HG03342 (cell line): ENCODE measurements around the gene CDH4.

Source experiments
- ATAC-seq: cut with Tn5 transposase; IDR thresholded peaks from one replicate; pipeline ENCODE4 v1.9.1; 2021; ENCODE audit warnings: mild to moderate bottlenecking, moderate library complexity; ENCODE audit not compliant: unreplicated experiment

The CDH4 gene

DNA sequence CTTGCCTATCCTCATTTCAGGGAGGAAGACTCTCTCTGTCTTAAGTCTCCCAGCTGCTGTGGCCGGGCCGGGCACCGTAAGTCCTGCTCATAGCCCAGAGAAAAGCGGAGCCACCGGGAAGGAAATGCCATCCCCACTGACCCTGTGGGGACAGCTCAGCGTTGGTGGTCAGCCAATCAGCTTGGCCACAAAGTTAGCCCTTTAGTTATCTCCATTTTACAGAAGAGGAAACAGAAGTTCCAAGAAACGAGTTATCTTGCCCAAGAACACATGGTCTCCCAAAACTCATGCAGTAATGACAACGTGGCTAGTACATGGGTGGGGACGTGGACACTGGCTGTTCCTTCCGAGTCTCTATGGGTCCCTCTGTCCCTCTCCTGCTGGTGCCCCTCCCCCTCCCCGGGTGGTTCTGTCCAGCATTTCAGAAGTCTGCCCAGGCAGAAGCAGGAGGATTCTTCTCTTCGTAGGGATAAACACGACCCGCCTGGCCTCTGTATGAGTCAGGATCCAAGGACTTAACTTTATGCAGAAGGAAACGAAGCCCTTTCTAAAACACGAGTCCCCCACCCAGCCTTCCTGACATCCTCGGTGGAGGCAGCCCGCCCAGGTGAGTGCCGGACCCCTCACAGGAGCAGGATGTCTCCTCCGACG, 273.8 kb downstream of the CDH4 start:
- ATAC-seq: no peak

DNA sequence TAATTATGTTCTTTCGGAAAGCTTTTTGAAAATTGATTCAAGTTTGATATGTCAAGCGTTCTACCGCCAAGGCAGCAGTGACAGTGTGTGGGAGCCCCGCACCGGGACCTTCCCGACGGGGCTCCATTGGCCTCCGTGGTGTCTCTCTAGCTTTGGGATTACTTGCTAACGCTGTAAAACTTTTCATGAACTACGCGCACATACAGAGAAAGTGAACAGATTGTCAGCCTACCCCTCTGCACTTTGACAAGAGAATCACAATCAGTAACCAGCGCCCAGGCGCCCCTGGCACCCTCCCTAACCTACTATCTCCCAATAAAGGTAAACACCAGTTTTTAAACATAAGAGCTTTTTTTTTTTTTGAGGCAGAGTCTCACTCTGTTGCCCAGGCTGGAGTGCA, 274.8 kb downstream of the CDH4 start:
- ATAC-seq: no peak

GRCh38 chr20:61527626-61528025, 275.6 kb downstream of the CDH4 start:
- ATAC-seq: no peak

DNA sequence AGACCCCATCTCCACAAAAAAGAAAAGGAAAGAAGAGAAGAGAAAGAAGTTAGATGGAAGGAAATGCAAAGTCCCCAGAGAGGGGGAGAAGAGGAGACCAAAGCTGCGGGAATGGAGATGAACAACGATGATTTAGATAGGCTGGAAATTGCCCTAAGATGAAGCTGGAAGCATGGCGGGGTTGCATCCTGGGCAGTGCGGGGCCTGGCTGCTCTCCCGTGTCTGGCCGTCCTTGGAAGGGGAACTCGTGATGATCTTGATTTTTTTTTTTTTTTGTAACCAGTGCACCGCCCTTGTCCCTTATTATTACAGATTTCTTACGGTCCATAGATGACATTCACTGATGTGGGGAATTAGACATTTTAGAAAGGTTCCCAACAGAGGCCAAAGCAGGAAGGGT, 276.5 kb downstream of the CDH4 start:
- ATAC-seq: no peak

DNA sequence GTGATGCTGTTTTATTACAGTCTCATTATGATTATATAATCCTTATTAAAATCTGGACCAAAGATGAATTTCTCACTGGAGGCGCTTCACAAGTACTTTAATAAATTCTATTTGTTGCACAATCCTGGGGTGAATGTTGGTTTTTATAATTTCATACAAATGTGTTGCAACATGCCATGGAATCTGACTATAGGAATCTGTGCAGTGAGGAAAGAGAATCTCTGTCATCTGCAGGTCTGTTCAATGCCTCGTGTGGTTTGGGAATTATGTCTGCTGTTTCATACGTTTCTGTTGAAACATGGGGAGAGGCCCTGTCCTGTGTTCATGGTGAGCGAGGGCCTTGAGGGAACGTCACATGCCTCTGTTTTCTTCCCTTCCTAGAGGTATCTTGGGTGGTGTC, 277.3 kb downstream of the CDH4 start:
- ATAC-seq: no peak

DNA sequence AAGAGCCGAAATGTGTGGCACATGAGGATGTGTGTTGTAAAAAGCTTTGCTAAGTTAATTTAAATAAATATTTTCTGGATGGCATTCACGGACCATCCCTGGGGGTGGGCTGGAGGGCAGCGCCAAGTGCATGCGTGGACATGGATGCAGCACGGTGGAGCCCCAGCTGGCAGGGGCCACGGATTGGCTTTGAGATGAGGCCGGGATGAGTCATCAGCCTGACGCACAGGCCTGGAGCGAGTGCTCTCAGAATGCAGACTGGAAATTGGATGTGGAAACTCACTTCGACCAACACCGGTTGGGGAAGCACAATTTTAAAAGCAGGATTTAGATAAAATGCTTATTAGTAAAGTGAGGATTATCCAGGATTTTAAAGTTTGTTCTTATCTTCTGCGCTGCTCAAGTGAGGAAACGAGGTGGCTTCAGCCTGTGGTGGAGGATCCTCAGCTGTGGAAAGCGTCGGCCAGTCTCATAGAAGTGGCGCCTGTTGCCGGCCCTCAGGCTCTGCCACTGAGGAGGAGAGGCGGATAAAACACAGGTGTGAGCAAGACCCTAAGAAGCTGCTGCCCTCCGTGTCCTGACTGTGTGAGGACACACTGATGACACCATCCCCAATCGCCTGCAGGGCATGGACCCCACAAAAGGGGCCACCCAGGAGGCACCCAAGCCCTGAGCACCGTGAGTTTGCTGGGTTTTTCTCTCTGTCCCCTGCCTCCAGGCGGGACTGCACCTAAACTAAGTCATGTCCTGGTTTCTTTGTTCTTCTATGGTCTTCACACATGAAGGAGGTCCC, 279.7 kb downstream of the CDH4 start:
- no peak for ATAC-seq

DNA sequence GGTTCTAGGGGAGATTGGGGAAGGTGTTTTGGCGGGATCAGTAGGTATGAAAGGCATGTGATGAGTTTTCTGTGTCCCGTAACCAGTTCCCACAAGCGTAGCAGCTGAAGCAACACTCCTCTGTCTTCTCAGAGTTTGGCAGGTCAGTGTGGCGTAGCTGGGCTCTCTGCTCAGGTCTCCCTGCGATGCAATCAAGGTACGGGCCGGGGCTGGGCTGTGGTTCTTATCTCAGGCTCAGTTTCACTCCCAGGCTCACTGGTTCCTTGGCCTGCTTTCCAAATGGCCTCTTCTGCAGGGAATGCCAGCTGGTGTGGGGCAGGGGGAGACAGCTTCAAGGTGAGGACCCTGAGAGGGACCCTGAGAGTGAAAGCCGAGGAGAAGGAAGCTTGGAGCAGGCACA, 280.7 kb downstream of the CDH4 start:
- no peak for ATAC-seq

DNA sequence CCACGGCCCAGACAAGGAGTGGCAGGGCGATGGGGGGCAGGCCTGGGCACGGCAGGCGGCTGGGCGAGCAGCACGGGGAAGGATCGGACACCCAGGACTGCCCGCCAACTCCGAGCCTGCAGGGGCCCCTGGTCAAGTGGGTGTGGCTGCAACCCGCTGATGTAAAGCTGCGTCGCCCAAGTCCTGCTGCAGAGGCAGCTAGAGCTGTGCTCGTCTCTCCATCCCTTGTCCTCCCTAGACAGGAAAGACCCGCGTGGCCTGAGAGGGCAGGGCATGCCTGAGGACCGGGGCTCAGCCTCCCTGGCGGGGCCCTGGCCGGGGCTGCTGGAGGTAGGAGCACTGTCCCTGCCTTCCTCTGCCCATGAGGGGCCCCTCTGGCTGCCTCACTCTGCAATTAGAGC, 281.2 kb downstream of the CDH4 start:
- ATAC-seq: no peak

DNA sequence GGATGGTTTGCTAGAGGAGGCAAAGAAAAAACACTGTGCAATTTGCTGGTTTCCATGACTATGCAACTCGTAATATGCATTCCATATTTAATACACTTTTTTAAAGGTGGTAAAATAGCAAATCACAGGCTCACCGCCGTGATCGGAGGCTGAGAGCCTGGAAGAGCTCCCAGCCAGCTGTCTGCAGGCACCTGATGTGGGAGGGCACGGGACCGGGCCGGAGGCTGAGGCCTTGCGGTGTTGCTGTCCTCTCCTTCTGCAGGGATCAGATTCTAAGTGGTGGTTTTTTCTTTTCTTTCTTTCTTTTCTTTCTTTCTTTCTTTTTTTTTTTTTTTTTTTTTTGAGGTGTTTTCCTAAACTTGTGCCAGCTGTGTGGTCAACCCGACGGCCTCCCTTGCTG, 282.3 kb downstream of the CDH4 start:
- no peak for ATAC-seq

- no peak for ATAC-seq
These were observed 283.0 kb downstream of the CDH4 start for GRCh38 chr20:61535091-61535490.

DNA sequence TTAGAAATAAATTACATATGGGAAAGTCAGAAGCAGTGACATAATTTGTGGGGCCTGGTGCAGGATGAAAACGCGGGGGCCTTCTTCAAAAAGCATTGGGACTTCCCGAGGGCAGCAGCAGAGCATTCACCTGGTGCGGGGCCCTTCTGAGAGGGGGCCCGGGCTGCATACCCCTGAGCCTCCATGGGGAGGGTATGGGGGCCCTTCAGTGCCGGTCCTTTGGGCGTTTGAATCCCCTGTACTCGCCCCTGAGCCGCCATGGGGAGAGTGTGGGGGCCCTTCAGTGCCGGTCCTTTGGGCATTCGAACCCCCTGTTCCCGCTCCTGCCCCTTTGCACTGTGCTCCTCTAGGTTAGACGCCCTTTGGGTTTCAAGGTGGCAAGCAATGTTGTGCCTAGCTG, 283.5 kb downstream of the CDH4 start:
- ATAC-seq: no peak

DNA sequence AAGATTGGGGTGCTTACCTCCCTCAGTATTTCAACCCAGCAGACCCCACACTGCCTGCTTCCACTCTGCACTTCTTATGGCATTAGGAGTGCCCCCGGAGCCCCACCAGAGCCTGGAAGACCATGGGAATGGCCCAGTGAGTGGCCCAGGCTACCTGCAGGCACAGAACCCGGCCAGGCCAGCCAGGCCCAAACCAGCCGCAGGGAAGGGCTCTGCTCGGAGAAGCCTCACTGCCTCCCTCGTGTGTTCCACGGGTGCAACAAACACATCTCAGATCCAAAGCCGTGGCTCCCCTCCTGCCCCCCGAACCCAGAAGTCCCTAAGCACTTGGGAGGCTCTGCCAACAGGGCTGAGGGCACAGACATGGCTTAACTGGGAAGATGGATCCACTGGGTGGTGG, 283.9 kb downstream of the CDH4 start:
- no peak for ATAC-seq

GRCh38 chr20:61536671-61537070, 284.6 kb downstream of the CDH4 start:
- ATAC-seq: no peak

- ATAC-seq: no peak
These were observed 285.4 kb downstream of the CDH4 start for GRCh38 chr20:61537239-61538182.

DNA sequence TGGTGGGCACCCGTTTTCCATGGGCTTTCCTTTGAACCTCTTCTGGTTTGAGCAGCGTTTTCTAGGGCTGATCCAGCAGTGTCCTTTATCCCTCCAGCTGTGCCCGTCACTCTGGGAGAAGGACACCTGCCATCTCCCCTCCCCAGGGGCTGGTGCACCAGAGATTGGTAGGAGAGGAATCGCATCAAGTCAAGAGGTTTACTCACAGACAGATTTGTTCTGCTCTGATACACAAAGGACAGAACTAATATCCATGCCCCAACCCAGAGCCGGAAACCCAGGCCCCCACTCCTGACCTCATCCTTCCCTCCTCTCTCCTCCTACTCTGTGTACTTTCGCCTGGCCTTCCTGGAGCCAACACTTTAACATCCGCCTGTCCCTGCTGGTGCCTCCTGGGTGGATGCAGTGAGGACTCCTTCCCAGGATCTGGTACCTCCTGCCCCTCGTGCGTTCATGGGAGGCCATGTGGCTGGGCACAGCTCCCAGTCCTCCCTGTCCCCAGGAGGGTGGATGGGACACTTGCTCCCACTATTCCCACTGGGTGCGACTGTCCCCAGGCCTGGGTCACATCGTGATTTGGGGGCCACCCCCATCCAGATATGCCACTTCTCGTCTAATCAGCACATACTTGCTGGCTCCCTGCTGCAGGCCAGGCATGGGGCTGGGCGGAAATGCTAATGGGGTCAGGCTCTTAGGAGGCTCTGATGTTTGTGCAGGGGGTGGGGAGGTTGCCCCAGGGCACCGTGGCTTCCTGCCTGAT, 286.3 kb downstream of the CDH4 start:
- no peak for ATAC-seq

GRCh38 chr20:61538943-61539265, 286.8 kb downstream of the CDH4 start:
- ATAC-seq: no peak

DNA sequence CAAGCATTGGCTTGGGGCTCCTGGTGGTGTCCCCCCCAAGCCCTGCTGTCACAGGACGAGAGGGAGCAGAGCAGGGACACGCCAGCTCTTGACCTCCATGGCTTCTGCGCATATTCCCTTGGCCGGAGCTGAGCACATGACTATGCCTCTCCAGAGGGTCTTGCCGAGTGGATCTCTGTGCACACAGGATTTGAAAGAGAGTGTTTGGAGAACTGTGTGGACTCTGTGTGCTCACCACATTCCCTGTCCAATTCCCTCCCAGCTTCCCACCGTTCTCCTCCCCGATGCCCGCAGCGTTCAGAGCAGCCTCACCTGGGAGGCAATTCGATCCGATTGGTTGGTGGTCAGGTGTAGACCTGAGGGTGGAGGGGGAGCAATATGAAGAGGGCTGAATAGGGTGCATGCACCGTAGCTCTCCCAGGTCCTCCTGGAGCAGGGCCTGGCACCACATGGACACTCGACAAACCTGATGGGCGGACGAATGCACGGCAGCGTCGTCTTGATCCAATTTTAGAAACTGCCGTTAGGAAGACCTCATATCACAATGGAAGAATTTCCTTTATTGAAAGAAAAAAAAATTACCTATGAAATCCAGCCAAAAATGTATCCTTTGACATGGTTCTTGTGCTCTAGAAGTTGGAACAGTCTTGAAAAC, 287.8 kb downstream of the CDH4 start:
- ATAC-seq: no peak

GRCh38 chr20:61541537-61541936, 289.5 kb downstream of the CDH4 start:
- no peak for ATAC-seq

DNA sequence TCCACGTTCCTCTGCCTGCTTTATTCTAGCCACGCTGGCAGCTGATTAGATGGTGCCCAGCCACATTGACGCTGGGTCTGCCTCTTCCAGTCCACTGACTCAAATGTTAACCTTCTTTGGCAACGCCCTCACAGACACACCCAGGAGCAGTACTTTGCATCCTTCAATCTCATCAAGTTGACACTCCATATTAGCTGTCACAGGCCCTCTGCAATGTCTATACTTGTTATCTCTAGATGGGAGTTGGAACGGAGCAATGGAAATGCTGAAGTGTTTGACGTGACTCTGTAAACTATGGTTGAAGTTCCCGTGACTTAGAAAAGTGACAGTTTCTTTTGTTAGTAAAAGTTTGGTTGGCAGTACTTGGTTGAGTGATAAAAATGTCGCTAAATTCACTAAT, 291.0 kb downstream of the CDH4 start:
- no peak for ATAC-seq

- ATAC-seq: no peak
These were observed 292.1 kb downstream of the CDH4 start for GRCh38 chr20:61543931-61544745.
